ENCODE data around the gene TBX15.

Gene TBX15

GRCh38 chr1:118988186-118989005 lies at the start of gene TBX15:
Gene TBX15 (minus strand): TSS chr1:118988343. CDS start chr1:118987795, 548 bp downstream.
- no peak for DNase-seq

DNA sequence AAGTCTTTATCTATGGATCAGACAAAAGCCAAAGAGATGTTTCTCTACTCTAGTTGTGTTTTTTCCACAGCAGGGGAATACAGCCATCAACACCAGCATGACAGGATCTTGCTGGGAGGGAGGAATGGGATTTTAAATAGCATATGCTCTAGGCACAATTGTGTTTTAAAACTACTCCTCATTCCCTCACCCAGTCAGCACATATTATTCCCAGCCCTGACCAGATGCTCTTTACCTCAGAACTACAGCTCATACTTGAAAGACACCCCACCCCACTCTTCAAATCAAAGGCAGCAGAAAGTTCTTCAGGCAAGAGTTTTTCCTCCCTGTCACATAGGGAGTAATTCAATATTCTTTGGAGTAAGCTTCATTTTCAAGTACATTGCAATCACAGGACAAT lies 46.2 kb upstream of the TBX15 start:
- no peak for DNase-seq

DNA sequence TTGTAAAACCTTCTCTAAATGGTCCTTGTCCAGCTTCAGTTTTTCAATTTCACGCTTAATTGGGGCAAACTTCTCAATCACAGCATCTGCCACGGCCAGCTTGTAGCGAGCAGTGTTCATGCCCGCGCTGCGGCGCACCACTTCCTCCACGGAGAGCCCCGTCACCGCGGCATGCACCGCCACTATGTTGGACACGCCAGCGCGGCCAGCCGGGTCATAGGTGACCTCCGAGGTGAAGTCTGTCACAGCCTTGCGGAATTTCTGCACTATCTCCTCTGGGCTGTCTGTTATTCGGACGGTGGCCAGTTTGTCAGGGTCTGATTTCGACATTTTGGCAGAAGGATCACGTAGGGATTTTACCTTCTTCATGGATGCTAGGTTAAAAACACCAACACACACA lies 44.8 kb upstream of the TBX15 start:
- DNase-seq = no peak

- DNase-seq = no peak
Measured at GRCh38 chr1:119027759-119028158, 39.6 kb upstream of the TBX15 start.

DNA sequence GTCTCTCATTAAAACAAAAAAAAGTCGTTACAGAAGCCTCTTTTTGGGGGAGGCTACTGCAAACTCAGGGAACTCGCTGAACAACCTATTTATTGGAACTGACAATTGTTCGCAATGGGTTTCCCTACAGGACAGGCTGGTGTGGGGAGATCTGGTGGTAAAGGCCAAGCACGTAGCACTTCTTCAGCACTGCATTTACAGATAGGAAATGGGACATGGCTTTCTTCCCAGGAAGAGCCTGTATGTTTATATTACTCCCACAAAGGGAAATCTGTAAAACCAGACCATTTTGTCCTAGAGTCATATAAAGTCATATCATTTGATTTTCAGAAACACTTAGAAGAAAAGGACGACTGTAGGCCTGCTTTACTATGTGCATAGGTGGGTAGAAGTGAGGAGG lies 38.8 kb upstream of the TBX15 start:
- DNase-seq = no peak

DNA sequence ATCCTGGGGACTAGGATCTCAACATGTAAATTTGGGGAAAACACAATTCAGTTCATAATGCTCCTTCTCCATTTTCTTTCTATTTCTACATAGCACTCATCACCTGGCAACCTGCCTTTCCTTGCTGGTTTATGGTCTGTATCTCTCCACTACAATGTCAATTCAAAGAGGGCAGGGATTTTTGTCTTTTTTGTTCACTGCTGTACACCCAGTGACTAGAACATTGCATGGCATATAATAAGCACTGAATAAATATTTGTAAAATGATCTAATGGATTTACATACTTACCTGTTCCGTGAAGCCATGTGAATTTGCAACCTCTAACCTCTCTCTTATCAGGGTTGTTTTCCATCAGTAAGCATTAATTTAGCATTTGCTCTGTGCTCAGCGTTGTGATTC lies 27.4 kb upstream of the TBX15 start:
- no peak for DNase-seq

GRCh38 chr1:119012383-119012782 lies 24.2 kb upstream of the TBX15 start:
- no peak for DNase-seq

DNA sequence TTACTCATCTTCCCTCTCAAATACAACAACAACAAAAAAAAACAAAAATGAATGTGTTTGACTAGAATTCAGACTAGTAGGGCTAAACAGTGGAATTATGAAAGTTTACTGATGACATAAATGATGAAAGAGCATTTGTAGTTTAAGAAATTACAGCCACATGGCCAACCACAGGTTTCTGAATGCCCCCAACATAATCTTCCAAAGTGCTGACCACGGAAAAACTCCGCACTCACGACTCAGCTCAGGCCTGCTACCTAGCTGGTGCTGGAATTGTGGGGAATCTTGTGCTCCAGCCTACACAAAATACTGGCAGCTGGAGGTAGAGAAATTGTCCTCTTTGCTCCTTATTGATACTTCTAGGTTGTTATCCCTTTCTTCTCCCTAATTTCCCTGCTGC lies 23.6 kb upstream of the TBX15 start:
- no peak for DNase-seq

DNA sequence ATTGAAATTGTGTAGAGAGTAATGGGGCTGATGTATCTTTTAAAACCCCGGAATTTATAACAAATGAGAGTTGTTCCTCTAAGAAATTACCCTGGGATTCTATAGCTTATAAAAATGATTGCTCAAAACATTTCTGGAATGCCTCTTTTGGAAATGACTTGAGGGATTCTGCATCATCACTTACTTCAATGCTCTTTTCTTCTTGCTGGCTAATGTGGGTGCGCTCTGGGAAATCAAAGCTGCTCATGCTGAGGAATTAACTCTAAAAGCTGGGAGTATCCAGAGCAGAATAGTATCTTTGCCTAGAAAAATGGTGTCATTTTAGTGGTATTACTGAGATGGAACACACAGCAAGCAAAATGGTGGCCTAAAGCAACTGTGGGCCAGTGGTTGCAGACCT lies 23.0 kb upstream of the TBX15 start:
- no peak for DNase-seq

DNA sequence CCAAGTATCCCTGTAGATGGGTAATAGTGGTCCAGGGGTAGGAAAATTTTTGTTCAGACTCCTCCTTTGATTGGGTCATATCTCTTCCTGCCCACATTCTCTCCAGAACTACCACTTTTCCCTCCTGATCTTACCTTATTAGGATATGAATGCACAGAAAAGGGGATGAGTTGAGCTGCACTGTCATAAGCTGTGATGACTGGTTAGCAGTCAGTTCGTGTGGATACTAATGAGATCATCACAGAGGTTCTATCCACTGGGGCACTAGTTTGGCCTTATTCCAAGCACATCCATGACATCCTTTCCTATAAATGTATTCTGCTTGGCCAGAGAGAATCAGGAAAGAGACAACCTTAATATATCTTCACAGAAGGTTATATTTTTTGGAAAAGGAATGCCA lies 22.1 kb upstream of the TBX15 start:
- DNase-seq = no peak

- DNase-seq = no peak
Measured at GRCh38 chr1:119009312-119009655, 21.1 kb upstream of the TBX15 start.

DNA sequence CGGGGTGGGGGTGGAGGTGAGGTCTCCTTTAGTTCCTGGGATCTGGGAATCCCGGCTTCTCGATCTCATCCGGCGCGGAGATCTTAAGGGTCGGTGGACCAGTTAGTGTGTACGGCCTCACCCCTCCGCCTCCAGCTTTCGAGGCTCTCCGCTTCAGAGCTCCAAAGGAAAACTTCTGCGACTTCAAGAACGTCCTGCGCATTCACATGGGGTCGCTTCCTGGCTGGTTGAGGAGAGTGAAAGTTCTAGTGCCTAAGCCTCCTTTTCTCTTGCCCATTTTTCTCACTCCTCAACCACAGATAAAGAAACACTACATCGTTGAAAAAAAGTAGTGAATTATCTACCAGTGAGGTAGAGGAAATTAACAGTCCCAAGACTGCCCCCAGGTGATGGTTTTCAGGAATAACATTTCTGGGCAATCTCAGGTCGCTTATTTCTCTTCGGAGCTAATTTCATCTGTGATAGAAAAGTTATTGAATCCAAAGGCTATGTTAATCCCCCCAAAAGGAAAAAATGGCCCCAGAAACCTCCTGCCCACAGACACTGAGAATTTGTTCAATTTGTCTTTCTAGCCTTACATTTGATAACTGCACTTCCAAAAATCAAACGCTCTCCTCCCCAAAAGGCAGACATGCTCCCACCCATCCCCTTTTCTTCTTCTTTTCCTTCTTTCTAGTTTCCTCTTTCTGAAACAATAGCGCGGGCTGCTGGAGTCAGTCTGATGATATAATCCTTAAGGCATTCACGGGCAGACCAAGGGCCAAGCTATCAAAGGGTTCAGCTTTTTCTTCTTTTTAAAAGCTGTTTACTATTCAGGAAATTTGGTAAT lies 20.6 kb upstream of the TBX15 start:
- DNase-seq = no peak

DNA sequence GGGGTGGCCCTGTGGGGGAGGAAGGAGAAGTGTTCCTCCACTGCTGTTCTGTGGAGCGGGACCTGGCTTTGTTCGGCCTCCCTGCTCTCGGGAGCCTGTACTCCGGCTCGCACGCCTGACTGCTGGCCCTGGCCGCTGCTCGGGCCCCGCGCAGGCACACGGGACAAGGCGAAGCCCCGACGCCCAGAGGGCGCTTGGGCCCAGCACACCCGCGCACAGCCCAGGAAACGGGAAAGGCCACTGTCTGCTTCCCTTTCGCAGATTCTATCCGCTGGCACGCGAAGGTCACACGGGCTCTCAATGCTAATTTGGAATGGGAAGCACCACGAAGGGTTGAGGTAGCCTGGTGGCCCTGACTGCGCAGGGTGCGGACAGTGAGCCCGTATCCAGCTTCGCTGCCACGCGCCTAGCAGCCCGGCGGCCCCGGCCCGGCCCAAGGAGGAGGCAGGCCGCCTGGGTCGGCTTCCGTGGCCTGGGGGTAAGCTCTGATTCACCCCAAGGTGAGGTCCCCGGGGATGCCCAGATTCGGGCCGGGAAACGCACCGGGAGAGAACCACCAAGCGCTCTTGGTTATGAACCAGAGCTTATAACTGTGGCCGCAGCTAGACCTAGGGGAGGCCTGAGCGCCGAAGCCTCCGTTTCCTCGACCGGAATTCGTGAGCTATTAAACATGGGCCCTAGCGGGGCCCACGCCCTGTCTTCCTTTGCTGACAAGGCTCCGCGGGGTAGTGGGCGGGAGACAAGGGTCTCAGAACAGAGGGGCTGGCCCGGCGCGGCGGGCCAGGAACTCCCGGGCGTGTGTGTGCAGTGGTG lies 19.7 kb upstream of the TBX15 start:
- DNase-seq = no peak

- no peak for DNase-seq
Measured at GRCh38 chr1:119007339-119007669, 19.2 kb upstream of the TBX15 start.

DNA sequence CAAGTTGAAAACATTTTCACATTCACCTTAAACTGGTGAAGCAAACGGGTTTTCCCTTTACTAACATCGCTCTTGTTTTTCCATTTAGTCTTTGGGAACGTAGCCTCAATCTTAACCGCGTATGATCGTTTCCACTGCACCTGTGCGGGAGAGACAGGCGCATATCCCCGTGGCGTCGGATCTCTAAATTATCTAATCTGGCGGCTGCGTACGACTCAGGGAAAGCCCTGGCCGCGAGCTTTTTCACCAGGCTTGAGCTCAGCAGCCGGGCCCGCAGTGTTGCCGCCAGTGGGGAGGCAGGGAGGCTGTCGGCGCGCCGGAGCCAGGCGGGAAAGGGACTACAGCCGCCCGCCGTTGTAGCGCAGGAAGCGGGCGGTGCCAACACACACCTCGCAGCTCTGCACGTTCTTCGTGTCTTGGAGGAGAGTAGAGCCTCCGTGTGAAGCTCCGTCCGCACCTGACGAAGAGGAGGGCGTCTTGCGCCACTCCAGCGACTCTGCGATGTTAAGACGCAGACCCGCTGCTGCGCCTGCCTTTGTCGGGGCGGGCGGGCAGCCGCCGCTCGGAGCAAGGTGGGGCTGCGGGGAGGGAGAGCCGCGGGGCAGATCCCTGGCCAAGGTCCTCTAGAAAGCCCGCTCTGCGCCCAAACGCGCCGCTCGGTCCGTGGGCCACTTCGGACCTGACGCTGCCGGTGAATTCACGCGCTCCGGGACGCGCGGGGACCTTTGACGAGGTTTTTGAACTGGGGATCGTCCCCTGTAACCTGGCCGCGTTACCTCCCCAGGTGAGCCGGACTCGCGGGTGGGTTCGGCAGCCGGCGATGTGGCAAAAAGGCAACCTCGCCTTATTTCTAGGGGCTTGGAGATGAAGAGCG lies 18.5 kb upstream of the TBX15 start:
- DNase-seq = no peak

- no peak for DNase-seq
Measured at GRCh38 chr1:119005724-119006405, 17.7 kb upstream of the TBX15 start.

- no peak for DNase-seq
Measured at GRCh38 chr1:119004781-119005180, 16.6 kb upstream of the TBX15 start.

GRCh38 chr1:119004129-119004527 lies 16.0 kb upstream of the TBX15 start:
- DNase-seq = no peak

DNA sequence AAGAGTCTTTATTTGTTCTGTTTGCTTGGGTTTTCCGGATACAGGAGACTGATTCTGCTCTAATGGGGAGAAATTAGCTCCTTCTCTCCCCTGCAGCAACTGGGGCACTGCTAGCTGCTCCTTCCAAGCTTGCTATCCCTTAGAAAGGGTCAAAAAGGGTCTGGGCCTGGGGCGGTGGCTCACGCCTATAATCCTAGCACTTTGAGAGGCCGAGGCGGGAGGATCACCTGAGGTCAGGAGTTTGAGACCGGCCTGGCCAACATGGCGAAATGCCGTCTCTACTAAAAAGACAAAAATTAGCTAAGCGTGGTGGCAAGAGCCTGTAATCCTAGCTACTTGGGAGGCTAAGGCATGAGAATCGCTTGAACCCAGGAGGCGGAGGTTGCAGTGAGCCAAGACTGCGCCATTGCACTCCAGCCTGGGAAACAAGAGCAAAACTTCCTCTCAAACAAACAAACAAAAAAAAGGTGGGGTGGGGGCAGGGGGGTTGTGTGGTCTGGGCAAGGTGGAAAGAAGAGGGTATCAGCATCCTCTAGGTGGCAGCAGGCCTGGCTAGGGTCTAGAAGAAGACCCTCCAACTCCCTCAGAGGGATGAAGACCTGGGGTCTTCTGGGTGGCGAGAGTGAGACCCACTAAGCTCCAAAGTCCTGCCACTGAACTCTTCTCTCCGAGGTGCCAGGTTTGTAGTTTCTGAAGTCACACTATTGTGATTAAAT lies 15.4 kb upstream of the TBX15 start:
- no peak for DNase-seq

GRCh38 chr1:119002028-119002686 lies 14.0 kb upstream of the TBX15 start:
- no peak for DNase-seq
